Islet precursor cell (in vitro differentiated cells): Measurements from ENCODE around the gene BAMBI.

Experiments
- DNase-seq: peaks from one replicate; pipeline ENCODE4 v3.0.0-alpha.2; 2018

The BAMBI gene

GRCh38 chr10:28709001-28709710 is 31.8 kb downstream of the BAMBI start:
- no peak for DNase-seq

- DNase-seq, result no peak
Measured at GRCh38 chr10:28710202-28710886, 33.0 kb downstream of the BAMBI start.

- DNase-seq, result no peak
Measured at GRCh38 chr10:28711041-28711440, 33.7 kb downstream of the BAMBI start.

GRCh38 chr10:28711776-28712175 is 34.5 kb downstream of the BAMBI start:
- peak; percentile 76 for DNase-seq

GRCh38 chr10:28713626-28714352 is 36.5 kb downstream of the BAMBI start:
- no peak for DNase-seq

- no peak for DNase-seq
Measured at GRCh38 chr10:28714401-28715053, 37.2 kb downstream of the BAMBI start.

GRCh38 chr10:28715246-28715645 is 37.9 kb downstream of the BAMBI start:
- DNase-seq, result no peak

- no peak for DNase-seq
Measured at GRCh38 chr10:28715757-28716156, 38.4 kb downstream of the BAMBI start.

- no peak for DNase-seq
Measured at GRCh38 chr10:28716748-28717147, 39.4 kb downstream of the BAMBI start.

GRCh38 chr10:28717656-28718201 is 40.4 kb downstream of the BAMBI start:
- no peak for DNase-seq

- no peak for DNase-seq
Measured at GRCh38 chr10:28719789-28720436, 42.6 kb downstream of the BAMBI start.

- no peak for DNase-seq
Measured at GRCh38 chr10:28721318-28721951, 44.1 kb downstream of the BAMBI start.

- peak; percentile 83 for DNase-seq
Measured at GRCh38 chr10:28722065-28722803, 44.9 kb downstream of the BAMBI start.

- DNase-seq, result no peak
Measured at GRCh38 chr10:28728366-28728765, 51.0 kb downstream of the BAMBI start.

- DNase-seq, result no peak
Measured at GRCh38 chr10:28730031-28730778, 52.9 kb downstream of the BAMBI start.

- no peak for DNase-seq
Measured at GRCh38 chr10:28732091-28732490, 54.8 kb downstream of the BAMBI start.
